GM19099 (cell line): ENCODE results near the gene GYS1.

Experiments
- POLR2A ChIP-seq: IDR thresholded peaks from 3 replicates; pipeline ENCODE4 v1.6.1; 2011; ENCODE audit warnings: low read depth; ENCODE audit not compliant: insufficient read length; ENCODE audit errors: extremely low read depth

GYS1 gene

GRCh38 chr19:48934837-48935236 lies 58.3 kb downstream of the GYS1 start:
- TF ChIP-seq POLR2A: no peak

- no peak for TF ChIP-seq POLR2A
These were observed 59.7 kb downstream of the GYS1 start, which contains the start of gene DHDH for GRCh38 chr19:48933382-48933932. Gene DHDH (plus strand): TSS chr19:48933699. CDS start chr19:48933722, 23 bp downstream.

GRCh38 chr19:48928164-48929025 lies 64.7 kb downstream of the GYS1 start:
- TF ChIP-seq POLR2A: no peak

GRCh38 chr19:48926909-48927308 lies 66.2 kb downstream of the GYS1 start:
- no peak for TF ChIP-seq POLR2A

GRCh38 chr19:48925240-48925843 lies 67.8 kb downstream of the GYS1 start:
- TF ChIP-seq POLR2A: no peak

GRCh38 chr19:48922548-48923490 lies 70.3 kb downstream of the GYS1 start:
- no peak for TF ChIP-seq POLR2A

- no peak for TF ChIP-seq POLR2A
These were observed 71.2 kb downstream of the GYS1 start for GRCh38 chr19:48921721-48922500.

- no peak for TF ChIP-seq POLR2A
These were observed 72.2 kb downstream of the GYS1 start for GRCh38 chr19:48920949-48921348.

GRCh38 chr19:48918801-48919247 lies 74.3 kb downstream of the GYS1 start:
- TF ChIP-seq POLR2A: no peak
